Uterus (tissue), 4 donors: ENCODE data around the gene ADAM23. TPM values are rescaled to one million over a fixed set of nuclear protein-coding genes. Genes with fewer than 3 reads are reported as not detected.

Source experiments
- DNase-seq, 2 donors: peaks; one replicate each; pipeline ENCODE4 v3.0.0-alpha.2; 2019 to 2020
- H3K27ac ChIP-seq, 2 donors: fragments of 200-600 bp; sonication (generic); 1 replicate in 1 of 2; 2 replicates in 1 of 2; pipeline ENCODE4 v1.5.1; 2016 to 2018
- H3K27me3 ChIP-seq, 2 donors: fragments of 200-600 bp; sonication (generic); one replicate each; pipeline ENCODE4 v1.5.1; 2018 to 2019; ENCODE audit warnings: control low read depth in 1 of 2
- H3K36me3 ChIP-seq, 2 donors: fragments of 200-600 bp; sonication (generic); one replicate each; pipeline ENCODE4 v1.5.1; 2019; ENCODE audit warnings: control low read depth in 1 of 2
- H3K4me1 ChIP-seq, 2 donors: fragments of 200-600 bp; sonication (generic); one replicate each; pipeline ENCODE4 v1.5.1; 2018 to 2019; ENCODE audit warnings: control low read depth in 1 of 2
- H3K4me3 ChIP-seq, 2 donors: fragments of 200-600 bp; sonication (generic); 1 replicate in 1 of 2; 2 replicates in 1 of 2; pipeline ENCODE4 v1.5.1; 2018 to 2019; ENCODE audit warnings: mild to moderate bottlenecking in 1 of 2
- H3K9me3 ChIP-seq, 2 donors: fragments of 200-600 bp; sonication (generic); one replicate each; pipeline ENCODE4 v1.5.1; 2019; ENCODE audit warnings: control low read depth in 1 of 2
- CTCF ChIP-seq, 4 experiments: fragments of 200-600 bp in 2 of 4; fragments of 450-650 bp in 2 of 4; sonication (generic) in 2 of 4; IDR thresholded peaks; one replicate each; pipeline ENCODE4 v1.5.1; 2016 to 2019; ENCODE audit warnings: antibody characterized with exemption in 4 of 4, mild to moderate bottlenecking in 2 of 4, moderate library complexity in 1 of 4
- POLR2A ChIP-seq, 2 donors: fragments of 450-650 bp; IDR thresholded peaks; one replicate each; pipeline ENCODE4 v1.6.1; 2016; ENCODE audit warnings: antibody characterized with exemption in 2 of 2, mild to moderate bottlenecking in 1 of 2, moderate library complexity in 1 of 2
- intact Hi-C: fragments of 100-400 bp; cut with DNase I; formaldehyde crosslinking; loops from one replicate; pipeline ENCODE4 v1.15.1; 2023; ENCODE audit warnings: low total_unique reads
- total RNA-seq, 4 donors: library from RNA; depleted of rRNA in 3 of 4; stranded (reverse); fragments of >200 nt in 3 of 4; gene quantifications; one replicate each; pipeline versions ENCODE4 v1.1.0 to v1.2.4, GENCODE V29; 2014 to 2023
- donor health status: DM: yes; HTN: yes; CAD: no.

Gene ADAM23
- total RNA-seq, 4 donors from 2014 or later: 0.59 to 11.9 (median 2.4) TPM

GRCh38 chr2:206639636-206640035 is 196.3 kb downstream of the ADAM23 start:
- H3K9me3 ChIP-seq: no peaks in the 10 kb centered on the region
- H3K27me3 ChIP-seq: peaks cover 0 to 3% of the 10 kb centered on the region in 2 donors
- intact Hi-C loops: no loop called here
- no peak for TF ChIP-seq CTCF (IDR thresholded peaks at IDR 0.05)
- TF ChIP-seq POLR2A (IDR thresholded peaks at IDR 0.05): no peak
- H3K4me1 ChIP-seq: no peaks in the 10 kb centered on the region
- DNase-seq: no peak
- H3K27ac ChIP-seq: no peak overlapping the region
- H3K36me3 ChIP-seq: no peaks in the 10 kb centered on the region
- H3K4me3 ChIP-seq: no peak overlapping the region

GRCh38 chr2:206641226-206641625 is 197.9 kb downstream of the ADAM23 start:
- Histone ChIP-seq H3K27me3 (peaks cover 0 to 3% of the 10 kb centered on the region in 2 donors), H3K36me3 (no peaks in the 10 kb centered on the region), H3K4me1 (no peaks in the 10 kb centered on the region), H3K9me3 (no peaks in the 10 kb centered on the region), H3K27ac (no peak overlapping the region), H3K4me3 (no peak overlapping the region)
- TF ChIP-seq POLR2A (IDR thresholded peaks at IDR 0.05) (no peak), CTCF (IDR thresholded peaks at IDR 0.05) (no peak)
- DNase-seq: no peak
- intact Hi-C loops: no loop called here

GRCh38 chr2:206642075-206643025 is 199.0 kb downstream of the ADAM23 start, which contains the start of gene FAM237A:
FAM237A (plus strand) TSS chr2:206642487; CDS start chr2:206644237, 1,750 bp downstream.
- H3K4me1 ChIP-seq: no peaks in the 10 kb centered on the region
- H3K4me3 ChIP-seq: no peak within 1 kb of the TSS
- no peaks in the 10 kb centered on the region for H3K9me3 ChIP-seq
- DNase-seq: no peak
- TF ChIP-seq POLR2A (IDR thresholded peaks at IDR 0.05) (no peak), CTCF (IDR thresholded peaks at IDR 0.05) (no peak)
- no peak within 1 kb of the TSS for H3K27ac ChIP-seq
- H3K36me3 ChIP-seq: no peaks in the 10 kb centered on the region
- H3K27me3 ChIP-seq: peaks cover 0 to 3% of the 10 kb centered on the region in 2 donors
- intact Hi-C loops: no loop called here

GRCh38 chr2:206647985-206648384 is 204.7 kb downstream of the ADAM23 start:
- TF ChIP-seq POLR2A (IDR thresholded peaks at IDR 0.05) (no peak), CTCF (IDR thresholded peaks at IDR 0.05) (no peak)
- H3K36me3 ChIP-seq: no peaks in the 10 kb centered on the region
- no peak for DNase-seq
- H3K4me3 ChIP-seq: no peak overlapping the region
- no peak overlapping the region for H3K27ac ChIP-seq
- intact Hi-C loops: no loop called here
- no peaks in the 10 kb centered on the region for H3K9me3 ChIP-seq
- H3K27me3 ChIP-seq: no peaks in the 10 kb centered on the region
- no peaks in the 10 kb centered on the region for H3K4me1 ChIP-seq

GRCh38 chr2:206657087-206657486 is 213.8 kb downstream of the ADAM23 start:
- H3K4me3 ChIP-seq: no peak overlapping the region
- H3K4me1 ChIP-seq: no peaks in the 10 kb centered on the region
- intact Hi-C loops: no loop called here
- no peak for DNase-seq
- H3K9me3 ChIP-seq: no peaks in the 10 kb centered on the region
- TF ChIP-seq CTCF (IDR thresholded peaks at IDR 0.05): no peak
- TF ChIP-seq POLR2A (IDR thresholded peaks at IDR 0.05): no peak
- H3K27ac ChIP-seq: no peak overlapping the region
- no peaks in the 10 kb centered on the region for H3K27me3 ChIP-seq
- H3K36me3 ChIP-seq: no peaks in the 10 kb centered on the region
